ENCODE results near the gene ZBTB12.

DNA sequence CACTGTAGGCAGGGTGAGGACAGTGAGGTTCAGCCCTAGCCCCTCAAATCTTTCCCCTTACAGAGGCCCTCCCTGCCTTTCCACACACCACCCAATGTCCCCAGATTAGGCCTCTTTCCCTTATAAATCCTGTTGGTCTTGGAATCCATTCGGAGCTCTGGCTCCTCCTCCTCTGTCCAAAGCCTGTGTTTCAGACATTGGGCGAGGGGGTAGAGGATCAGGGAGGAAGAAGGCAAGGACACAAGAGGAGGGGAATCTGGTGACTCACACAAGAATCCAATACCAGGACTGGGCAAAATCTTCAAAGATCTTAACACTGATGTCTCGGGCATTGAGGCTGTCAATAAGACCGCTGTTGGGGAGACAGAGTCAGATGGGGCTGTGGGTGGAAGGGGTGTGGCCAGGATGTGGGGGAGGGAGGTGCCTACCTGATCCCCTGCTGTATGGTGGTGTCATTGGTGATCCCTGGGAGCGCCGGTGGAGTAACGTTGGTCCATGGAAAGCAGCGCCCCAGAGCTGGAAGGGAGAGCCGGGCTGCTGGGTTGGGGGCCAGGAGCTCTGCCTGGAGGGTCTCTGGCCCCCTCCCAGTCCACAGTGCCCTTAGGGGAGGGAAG lies 30.7 kb downstream of the ZBTB12 start:
- TF ChIP-seq POLR2AphosphoS5 (IDR thresholded peaks at IDR 0.05) (no peak), POLR2A (IDR thresholded peaks at IDR 0.05) (no peak)
- TF ChIP-seq, protein P1, sequence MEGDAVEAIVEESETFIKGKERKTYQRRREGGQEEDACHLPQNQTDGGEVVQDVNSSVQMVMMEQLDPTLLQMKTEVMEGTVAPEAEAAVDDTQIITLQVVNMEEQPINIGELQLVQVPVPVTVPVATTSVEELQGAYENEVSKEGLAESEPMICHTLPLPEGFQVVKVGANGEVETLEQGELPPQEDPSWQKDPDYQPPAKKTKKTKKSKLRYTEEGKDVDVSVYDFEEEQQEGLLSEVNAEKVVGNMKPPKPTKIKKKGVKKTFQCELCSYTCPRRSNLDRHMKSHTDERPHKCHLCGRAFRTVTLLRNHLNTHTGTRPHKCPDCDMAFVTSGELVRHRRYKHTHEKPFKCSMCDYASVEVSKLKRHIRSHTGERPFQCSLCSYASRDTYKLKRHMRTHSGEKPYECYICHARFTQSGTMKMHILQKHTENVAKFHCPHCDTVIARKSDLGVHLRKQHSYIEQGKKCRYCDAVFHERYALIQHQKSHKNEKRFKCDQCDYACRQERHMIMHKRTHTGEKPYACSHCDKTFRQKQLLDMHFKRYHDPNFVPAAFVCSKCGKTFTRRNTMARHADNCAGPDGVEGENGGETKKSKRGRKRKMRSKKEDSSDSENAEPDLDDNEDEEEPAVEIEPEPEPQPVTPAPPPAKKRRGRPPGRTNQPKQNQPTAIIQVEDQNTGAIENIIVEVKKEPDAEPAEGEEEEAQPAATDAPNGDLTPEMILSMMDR (IDR thresholded peaks at IDR 0.05 in 8 of 11, conservative IDR thresholded peaks at IDR 0.05 in 3 of 11), result no peak

Data from spleen (tissue), 7 donors.